ENCODE data around the gene BSDC1. TPM values are rescaled to one million over a fixed set of nuclear protein-coding genes. Genes with fewer than 3 reads are reported as not detected.

Gene BSDC1
- total RNA-seq, 1 donor from 2014 or later = 79.0 TPM

DNA sequence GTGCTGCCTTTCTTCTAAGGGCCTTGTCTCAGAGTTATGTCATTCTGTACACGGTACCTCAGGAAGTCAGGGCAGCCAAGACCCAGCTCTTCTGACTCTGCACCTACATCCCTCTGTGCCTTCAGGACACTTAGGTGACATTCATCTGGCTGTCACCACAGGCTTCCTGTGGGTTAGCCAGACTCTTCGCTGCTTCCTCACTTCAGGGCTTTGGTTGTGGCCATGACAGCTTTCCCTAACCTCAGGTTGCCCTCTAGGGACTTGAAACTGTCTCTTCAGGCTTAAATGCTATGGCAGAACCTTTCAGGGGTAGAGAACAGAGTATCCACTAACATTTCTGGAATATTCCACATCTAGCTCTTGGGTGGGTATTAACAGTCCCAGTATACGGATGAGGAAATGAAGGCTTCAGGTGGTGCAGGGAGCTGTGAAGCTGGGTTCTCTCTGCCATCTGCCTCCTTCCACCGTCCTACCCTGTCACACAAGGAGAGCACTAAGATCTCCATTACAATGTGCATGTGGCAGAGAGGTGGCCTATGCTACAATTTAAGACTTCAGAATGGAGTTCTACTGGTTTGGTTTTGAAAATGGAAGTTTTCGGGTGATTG, 22.0 kb downstream of the BSDC1 start:
- no peak overlapping the region for H3K27ac Mint-ChIP-seq (ENCODE audit: unreplicated experiment)
- H3K4me3 Mint-ChIP-seq (ENCODE audit: unreplicated experiment) = no peak overlapping the region
- DNase-seq (ENCODE audit: low spot score) = no peak
- peaks cover 34% of the 10 kb centered on the region for H3K36me3 Mint-ChIP-seq (ENCODE audit: low read depth, unreplicated experiment)
- H3K27me3 Mint-ChIP-seq (ENCODE audit: unreplicated experiment) = no peaks in the 10 kb centered on the region
- TF ChIP-seq, protein P1, sequence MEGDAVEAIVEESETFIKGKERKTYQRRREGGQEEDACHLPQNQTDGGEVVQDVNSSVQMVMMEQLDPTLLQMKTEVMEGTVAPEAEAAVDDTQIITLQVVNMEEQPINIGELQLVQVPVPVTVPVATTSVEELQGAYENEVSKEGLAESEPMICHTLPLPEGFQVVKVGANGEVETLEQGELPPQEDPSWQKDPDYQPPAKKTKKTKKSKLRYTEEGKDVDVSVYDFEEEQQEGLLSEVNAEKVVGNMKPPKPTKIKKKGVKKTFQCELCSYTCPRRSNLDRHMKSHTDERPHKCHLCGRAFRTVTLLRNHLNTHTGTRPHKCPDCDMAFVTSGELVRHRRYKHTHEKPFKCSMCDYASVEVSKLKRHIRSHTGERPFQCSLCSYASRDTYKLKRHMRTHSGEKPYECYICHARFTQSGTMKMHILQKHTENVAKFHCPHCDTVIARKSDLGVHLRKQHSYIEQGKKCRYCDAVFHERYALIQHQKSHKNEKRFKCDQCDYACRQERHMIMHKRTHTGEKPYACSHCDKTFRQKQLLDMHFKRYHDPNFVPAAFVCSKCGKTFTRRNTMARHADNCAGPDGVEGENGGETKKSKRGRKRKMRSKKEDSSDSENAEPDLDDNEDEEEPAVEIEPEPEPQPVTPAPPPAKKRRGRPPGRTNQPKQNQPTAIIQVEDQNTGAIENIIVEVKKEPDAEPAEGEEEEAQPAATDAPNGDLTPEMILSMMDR (IDR thresholded peaks at IDR 0.05; ENCODE audit: unreplicated experiment) = no peak
- no peaks in the 10 kb centered on the region for H3K9me3 Mint-ChIP-seq (ENCODE audit: unreplicated experiment)
- no peaks in the 10 kb centered on the region for H3K4me1 Mint-ChIP-seq (ENCODE audit: unreplicated experiment)

DNA sequence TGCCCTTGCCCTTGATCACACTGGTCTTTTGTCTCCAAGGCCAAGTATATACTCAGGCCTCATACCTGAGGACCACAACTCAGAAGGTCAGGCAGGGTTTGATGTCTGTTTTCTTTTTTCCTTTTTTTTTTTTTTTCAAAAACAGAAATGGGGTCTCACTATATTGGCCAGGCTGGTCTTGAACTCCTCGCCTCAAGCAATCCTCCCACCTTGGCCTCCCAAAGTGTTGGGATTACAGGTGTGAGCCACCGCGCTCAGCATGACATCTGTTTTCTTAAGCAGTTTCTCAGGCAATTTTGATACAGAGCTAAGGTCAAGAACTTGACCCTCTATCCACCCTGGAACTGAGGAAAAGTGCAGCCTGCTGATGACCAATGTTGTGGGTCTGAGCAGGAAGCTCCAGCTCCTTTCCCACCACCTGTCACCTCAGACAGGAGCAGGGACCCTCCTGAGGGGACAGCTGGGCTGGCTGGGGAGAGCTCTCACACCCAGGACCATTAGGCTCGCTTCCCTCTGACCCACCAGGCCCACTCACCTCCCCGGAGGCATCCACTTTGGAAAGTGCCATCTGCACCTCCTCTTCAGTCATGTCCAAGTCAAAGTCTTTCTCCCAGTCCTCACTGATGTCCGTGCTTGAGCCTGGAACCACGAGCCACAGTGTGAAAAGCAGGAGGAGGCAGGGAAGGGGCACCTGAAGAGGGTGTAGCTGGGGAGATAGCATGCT, 26.2 kb downstream of the BSDC1 start:
- TF ChIP-seq, protein P1 (IDR thresholded peaks at IDR 0.05; ENCODE audit: unreplicated experiment) = no peak
- H3K4me1 Mint-ChIP-seq (ENCODE audit: unreplicated experiment) = peaks cover 2% of the 10 kb centered on the region
- peaks cover 4% of the 10 kb centered on the region for H3K27me3 Mint-ChIP-seq (ENCODE audit: unreplicated experiment)
- H3K36me3 Mint-ChIP-seq (ENCODE audit: low read depth, unreplicated experiment) = peaks cover 45% of the 10 kb centered on the region
- H3K27ac Mint-ChIP-seq (ENCODE audit: unreplicated experiment) = no peak overlapping the region
- DNase-seq (ENCODE audit: low spot score) = no peak
- H3K4me3 Mint-ChIP-seq (ENCODE audit: unreplicated experiment) = no peak overlapping the region
- no peaks in the 10 kb centered on the region for H3K9me3 Mint-ChIP-seq (ENCODE audit: unreplicated experiment)

DNA sequence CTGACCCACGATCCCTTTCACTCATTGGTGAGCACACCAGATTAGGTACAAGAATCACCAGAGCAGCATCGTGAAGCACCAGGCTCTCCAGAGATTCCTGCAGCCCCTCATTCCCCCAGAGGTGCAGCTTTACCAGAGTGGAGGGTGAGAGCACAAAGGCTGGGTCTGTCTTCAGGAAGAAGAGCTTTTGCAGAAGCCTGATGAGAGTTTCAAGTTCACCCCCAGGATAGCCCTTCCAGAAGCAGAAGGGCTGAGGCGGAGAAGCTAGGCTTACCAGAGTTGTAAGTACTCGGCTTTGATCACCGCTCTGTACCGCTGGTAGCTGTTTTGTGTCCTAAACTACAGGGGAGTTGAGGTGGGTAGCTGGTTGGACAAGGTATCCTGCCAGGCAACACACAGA, 28.8 kb downstream of the BSDC1 start:
- Mint-ChIP-seq H3K9me3 (ENCODE audit: unreplicated experiment) (no peaks in the 10 kb centered on the region), H3K36me3 (ENCODE audit: low read depth, unreplicated experiment) (peaks cover 47% of the 10 kb centered on the region), H3K27me3 (ENCODE audit: unreplicated experiment) (peaks cover 10% of the 10 kb centered on the region), H3K4me3 (ENCODE audit: unreplicated experiment) (peak overlapping the region; percentile 25), H3K4me1 (ENCODE audit: unreplicated experiment) (peaks cover 14% of the 10 kb centered on the region), H3K27ac (ENCODE audit: unreplicated experiment) (no peak overlapping the region)
- no peak for DNase-seq (ENCODE audit: low spot score)
- TF ChIP-seq, protein P1 (IDR thresholded peaks at IDR 0.05; ENCODE audit: unreplicated experiment) = no peak

DNA sequence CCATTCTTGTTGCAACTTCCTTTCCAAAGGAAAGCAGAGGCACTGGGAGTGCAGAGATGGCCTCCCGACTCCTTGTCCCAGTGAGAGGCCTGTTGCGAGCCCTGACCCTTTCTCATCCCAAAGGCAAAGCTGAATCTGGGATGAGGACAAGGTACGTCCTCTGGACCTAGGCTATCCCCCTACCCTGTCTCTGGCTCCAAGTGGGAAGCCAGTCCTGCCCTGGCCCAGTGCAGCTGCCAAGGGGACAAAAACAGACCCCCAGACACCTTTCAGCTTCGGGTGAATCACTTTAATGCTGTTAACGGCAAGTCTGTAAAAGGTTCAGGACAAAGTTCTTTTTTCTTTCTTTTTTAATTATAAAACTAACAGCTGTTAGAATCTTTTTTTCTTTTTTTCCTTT, 29.4 kb downstream of the BSDC1 start:
- H3K36me3 Mint-ChIP-seq (ENCODE audit: low read depth, unreplicated experiment) = peaks cover 48% of the 10 kb centered on the region
- H3K4me3 Mint-ChIP-seq (ENCODE audit: unreplicated experiment) = no peak overlapping the region
- H3K4me1 Mint-ChIP-seq (ENCODE audit: unreplicated experiment) = peaks cover 16% of the 10 kb centered on the region

More for the DNA sequence above, 29.4 kb downstream of the BSDC1 start:
- no peak for DNase-seq (ENCODE audit: low spot score)
- peaks cover 12% of the 10 kb centered on the region for H3K27me3 Mint-ChIP-seq (ENCODE audit: unreplicated experiment)
- TF ChIP-seq, protein P1 (IDR thresholded peaks at IDR 0.05; ENCODE audit: unreplicated experiment) = no peak
- no peak overlapping the region for H3K27ac Mint-ChIP-seq (ENCODE audit: unreplicated experiment)
- H3K9me3 Mint-ChIP-seq (ENCODE audit: unreplicated experiment) = no peaks in the 10 kb centered on the region
